ENCODE data around the gene SLC44A1. TPM values are rescaled to one million over a fixed set of nuclear protein-coding genes. Genes with fewer than 3 reads are reported as not detected.
A peak's percentile ranks its signal among the peaks of the same experiment; 100 is the strongest.

SLC44A1 gene
- total and polyA plus RNA-seq, 2 of the 13 experiments (the other 11 are each of a cell fraction or from before 2014, with no cell fraction given): 21.4 to 40.8 TPM

DNA sequence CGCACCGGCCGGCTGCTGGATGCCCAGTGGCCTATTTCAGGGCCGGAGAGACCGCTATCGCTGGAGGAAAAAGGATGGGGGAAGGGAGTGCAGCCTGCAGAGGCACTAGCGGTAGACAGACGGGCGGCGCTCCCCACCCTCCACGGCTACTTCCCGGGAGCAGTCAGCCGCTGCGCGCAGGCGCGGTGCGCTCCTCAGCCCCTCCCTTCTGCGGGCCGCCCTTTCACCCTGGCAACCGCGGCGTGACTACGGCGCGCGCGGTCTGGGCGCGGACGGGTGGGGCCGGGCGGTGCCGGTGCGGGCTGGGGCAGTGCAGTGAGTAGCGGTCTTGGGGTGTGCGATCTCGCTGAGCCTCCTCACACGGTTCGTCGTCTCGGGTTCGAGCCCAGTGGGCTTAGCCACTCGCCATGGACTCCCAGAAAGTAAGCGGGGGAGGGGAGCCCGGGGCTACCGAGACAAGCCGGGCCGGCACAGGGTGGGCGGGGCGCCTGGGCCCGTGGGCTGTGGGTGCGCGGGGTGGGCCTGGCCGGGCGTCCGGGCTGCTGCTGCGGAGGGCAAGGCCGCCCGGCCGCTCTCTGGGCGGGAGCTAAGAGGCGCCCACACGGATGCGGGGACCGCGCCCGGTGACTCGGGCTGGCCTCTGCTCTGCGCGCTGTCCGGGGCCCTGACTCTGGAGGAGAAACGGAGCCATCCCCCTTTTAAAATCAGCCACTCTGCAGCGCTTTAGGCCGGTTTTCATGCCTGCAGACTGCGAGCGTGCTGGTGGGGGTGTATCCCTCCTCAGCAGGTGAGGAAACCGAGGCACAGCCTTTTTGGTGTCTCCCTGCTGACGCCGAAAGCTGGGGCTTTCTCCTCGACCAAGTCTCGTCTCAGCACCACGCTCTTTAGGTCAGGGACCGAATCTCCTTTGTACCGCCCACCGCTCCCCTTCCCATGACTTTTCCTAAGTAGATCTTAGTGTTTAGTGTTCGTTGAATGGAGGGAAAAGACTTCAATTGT lies 203.7 kb downstream of the SLC44A1 start, which contains the start of gene FSD1L (continued):
- TF ChIP-seq, protein P1, sequence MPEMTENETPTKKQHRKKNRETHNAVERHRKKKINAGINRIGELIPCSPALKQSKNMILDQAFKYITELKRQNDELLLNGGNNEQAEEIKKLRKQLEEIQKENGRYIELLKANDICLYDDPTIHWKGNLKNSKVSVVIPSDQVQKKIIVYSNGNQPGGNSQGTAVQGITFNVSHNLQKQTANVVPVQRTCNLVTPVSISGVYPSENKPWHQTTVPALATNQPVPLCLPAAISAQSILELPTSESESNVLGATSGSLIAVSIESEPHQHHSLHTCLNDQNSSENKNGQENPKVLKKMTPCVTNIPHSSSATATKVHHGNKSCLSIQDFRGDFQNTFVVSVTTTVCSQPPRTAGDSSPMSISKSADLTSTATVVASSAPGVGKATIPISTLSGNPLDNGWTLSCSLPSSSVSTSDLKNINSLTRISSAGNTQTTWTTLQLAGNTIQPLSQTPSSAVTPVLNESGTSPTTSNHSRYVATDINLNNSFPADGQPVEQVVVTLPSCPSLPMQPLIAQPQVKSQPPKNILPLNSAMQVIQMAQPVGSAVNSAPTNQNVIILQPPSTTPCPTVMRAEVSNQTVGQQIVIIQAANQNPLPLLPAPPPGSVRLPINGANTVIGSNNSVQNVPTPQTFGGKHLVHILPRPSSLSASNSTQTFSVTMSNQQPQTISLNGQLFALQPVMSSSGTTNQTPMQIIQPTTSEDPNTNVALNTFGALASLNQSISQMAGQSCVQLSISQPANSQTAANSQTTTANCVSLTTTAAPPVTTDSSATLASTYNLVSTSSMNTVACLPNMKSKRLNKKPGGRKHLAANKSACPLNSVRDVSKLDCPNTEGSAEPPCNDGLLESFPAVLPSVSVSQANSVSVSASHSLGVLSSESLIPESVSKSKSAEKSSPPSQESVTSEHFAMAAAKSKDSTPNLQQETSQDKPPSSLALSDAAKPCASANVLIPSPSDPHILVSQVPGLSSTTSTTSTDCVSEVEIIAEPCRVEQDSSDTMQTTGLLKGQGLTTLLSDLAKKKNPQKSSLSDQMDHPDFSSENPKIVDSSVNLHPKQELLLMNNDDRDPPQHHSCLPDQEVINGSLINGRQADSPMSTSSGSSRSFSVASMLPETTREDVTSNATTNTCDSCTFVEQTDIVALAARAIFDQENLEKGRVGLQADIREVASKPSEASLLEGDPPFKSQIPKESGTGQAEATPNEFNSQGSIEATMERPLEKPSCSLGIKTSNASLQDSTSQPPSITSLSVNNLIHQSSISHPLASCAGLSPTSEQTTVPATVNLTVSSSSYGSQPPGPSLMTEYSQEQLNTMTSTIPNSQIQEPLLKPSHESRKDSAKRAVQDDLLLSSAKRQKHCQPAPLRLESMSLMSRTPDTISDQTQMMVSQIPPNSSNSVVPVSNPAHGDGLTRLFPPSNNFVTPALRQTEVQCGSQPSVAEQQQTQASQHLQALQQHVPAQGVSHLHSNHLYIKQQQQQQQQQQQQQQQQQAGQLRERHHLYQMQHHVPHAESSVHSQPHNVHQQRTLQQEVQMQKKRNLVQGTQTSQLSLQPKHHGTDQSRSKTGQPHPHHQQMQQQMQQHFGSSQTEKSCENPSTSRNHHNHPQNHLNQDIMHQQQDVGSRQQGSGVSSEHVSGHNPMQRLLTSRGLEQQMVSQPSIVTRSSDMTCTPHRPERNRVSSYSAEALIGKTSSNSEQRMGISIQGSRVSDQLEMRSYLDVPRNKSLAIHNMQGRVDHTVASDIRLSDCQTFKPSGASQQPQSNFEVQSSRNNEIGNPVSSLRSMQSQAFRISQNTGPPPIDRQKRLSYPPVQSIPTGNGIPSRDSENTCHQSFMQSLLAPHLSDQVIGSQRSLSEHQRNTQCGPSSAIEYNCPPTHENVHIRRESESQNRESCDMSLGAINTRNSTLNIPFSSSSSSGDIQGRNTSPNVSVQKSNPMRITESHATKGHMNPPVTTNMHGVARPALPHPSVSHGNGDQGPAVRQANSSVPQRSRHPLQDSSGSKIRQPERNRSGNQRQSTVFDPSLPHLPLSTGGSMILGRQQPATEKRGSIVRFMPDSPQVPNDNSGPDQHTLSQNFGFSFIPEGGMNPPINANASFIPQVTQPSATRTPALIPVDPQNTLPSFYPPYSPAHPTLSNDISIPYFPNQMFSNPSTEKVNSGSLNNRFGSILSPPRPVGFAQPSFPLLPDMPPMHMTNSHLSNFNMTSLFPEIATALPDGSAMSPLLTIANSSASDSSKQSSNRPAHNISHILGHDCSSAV (CRISPR knock-in tag; IDR thresholded peaks at IDR 0.05; ENCODE audit: borderline replicate concordance): no peak
- TF ChIP-seq KLF15 (CRISPR knock-in tag; IDR thresholded peaks at IDR 0.05; ENCODE audit: borderline replicate concordance) (no peak), KDM1A (CRISPR knock-in tag; IDR thresholded peaks at IDR 0.05) (no peak), BORCS8-MEF2B (CRISPR knock-in tag; IDR thresholded peaks at IDR 0.05) (peak; percentile 47), ZNF382 (CRISPR knock-in tag; IDR thresholded peaks at IDR 0.05; ENCODE audit: borderline replicate concordance) (no peak), NR2F6 (IDR thresholded peaks at IDR 0.05) (no peak), NR2F6 (CRISPR knock-in tag; IDR thresholded peaks at IDR 0.05) (peak; percentile 43; the same call in 1 of the 2 replicates), ZNF547 (CRISPR knock-in tag; IDR thresholded peaks at IDR 0.05) (no peak)
- TF ChIP-seq, protein P2, sequence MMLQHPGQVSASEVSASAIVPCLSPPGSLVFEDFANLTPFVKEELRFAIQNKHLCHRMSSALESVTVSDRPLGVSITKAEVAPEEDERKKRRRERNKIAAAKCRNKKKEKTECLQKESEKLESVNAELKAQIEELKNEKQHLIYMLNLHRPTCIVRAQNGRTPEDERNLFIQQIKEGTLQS (CRISPR knock-in tag; IDR thresholded peaks at IDR 0.05): 0 out of 2 replicates have a peak, but pooled peaks have one; percentile 6
- TF ChIP-seq, protein P3, sequence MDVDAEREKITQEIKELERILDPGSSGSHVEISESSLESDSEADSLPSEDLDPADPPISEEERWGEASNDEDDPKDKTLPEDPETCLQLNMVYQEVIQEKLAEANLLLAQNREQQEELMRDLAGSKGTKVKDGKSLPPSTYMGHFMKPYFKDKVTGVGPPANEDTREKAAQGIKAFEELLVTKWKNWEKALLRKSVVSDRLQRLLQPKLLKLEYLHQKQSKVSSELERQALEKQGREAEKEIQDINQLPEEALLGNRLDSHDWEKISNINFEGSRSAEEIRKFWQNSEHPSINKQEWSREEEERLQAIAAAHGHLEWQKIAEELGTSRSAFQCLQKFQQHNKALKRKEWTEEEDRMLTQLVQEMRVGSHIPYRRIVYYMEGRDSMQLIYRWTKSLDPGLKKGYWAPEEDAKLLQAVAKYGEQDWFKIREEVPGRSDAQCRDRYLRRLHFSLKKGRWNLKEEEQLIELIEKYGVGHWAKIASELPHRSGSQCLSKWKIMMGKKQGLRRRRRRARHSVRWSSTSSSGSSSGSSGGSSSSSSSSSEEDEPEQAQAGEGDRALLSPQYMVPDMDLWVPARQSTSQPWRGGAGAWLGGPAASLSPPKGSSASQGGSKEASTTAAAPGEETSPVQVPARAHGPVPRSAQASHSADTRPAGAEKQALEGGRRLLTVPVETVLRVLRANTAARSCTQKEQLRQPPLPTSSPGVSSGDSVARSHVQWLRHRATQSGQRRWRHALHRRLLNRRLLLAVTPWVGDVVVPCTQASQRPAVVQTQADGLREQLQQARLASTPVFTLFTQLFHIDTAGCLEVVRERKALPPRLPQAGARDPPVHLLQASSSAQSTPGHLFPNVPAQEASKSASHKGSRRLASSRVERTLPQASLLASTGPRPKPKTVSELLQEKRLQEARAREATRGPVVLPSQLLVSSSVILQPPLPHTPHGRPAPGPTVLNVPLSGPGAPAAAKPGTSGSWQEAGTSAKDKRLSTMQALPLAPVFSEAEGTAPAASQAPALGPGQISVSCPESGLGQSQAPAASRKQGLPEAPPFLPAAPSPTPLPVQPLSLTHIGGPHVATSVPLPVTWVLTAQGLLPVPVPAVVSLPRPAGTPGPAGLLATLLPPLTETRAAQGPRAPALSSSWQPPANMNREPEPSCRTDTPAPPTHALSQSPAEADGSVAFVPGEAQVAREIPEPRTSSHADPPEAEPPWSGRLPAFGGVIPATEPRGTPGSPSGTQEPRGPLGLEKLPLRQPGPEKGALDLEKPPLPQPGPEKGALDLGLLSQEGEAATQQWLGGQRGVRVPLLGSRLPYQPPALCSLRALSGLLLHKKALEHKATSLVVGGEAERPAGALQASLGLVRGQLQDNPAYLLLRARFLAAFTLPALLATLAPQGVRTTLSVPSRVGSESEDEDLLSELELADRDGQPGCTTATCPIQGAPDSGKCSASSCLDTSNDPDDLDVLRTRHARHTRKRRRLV (CRISPR knock-in tag; IDR thresholded peaks at IDR 0.05): no peak
